ENCODE measurements around the gene MOB3A. TPM values are rescaled to one million over a fixed set of nuclear protein-coding genes. Genes with fewer than 3 reads are reported as not detected.
"Not testable (repeated sequence)": the region's sequence is repeated elsewhere in the genome, so short reads cannot be mapped to it uniquely, and the experiment has no call there.

The MOB3A gene
- total RNA-seq, 2 experiments from 2014 or later = 117 to 122 TPM

DNA sequence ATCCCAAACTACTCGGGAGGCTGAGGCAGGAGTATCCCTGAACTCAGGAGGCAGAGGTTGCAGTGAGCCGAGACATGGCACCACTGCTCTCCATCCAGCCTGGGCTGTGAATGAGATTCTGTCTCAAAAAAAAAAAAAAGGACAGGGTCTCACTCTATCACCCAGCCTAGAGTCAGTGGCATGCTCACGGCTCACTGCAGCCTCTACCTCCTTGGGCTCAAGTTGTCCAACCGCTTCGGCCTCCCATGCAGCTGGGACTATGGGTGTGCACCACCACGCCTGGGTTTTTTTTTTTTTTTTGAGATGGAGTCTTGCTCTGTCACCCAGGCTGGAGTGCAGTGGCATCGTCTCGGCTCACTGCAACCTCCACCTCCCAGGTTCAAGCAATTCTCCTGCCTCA lies 59.7 kb downstream of the MOB3A start:
- Mint-ChIP-seq H3K9me3 (peaks cover 3% of the 10 kb centered on the region), H3K4me1 (ENCODE audit: low read depth) (peaks cover 30% of the 10 kb centered on the region), H3K27ac (no peak overlapping the region), H3K36me3 (peaks cover 15% of the 10 kb centered on the region), H3K4me3 (no peak overlapping the region), H3K27me3 (no peaks in the 10 kb centered on the region)
- ChIA-PET CTCF (no interaction called here), POLR2A (no interaction called here)
- DNase-seq = no peak
- intact Hi-C loops (cut with micrococcal nuclease) = loop anchor here (10.0 kb wide), 1 partner anchor 238 kb away; no protein-coding TSS in a partner anchor

DNA sequence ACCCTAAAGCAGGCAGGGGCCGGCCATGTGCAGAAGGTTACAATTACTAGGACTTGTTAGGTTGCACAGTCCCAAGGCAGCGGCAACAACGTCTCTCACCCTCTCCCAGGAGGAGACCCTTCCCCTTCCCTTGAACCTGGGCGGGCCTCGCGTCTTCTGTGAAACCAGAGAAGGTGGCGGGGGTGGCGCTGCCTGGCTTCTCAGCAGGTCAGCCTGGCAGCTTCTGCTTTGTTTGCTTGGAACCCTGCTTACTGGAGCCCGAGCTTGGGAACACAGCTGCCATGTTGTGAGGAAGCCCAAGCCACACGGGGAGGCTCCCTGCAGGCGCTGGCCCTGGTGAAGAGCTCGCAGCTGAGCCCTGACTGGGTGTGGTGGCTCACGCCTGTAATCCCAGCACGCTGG lies 60.5 kb downstream of the MOB3A start:
- POLR2A ChIA-PET = no interaction called here

DNA sequence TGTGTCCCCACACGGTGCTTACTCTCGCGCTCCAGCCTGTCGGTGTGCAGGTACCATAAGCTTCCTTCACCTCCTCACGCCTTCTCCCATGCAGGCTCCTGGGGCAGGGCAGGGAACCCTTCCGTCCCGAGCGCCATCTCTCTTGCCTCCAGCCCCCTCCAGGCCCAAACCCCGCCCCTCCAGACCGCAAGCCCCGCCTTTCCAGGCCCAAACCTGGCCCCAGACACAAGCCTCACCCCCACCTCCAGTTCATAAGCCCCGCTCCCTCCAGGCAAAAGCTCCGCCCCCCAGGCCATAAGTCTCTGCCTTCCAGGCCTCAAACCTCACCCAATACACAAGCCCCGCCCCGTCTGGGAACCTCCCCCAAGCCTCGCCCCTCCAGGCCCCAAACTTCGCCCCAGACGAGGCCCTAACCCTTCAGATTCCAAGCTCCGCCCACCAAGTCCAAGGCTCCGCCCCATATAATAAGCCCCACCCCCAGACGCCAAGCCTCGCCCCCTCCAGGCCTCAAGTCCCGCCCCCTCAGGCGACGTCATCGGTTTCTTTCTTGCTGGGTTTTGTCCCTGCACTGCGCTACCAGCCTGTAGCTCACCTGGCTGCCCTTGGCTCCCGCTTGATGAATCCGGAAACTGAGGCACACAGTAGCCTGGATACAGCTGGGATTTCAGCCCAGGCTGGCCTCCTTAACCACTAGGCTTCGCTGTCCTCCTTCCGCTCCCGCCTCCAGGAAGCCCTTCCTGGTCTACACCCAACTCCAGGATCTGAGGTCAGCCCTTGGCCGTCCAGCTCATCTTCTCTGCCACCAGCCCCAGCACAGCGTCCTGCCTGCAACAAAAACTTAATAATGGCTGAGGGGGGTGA lies 61.2 kb downstream of the MOB3A start:
- DNase-seq = peak; percentile 77
- intact Hi-C loops (cut with micrococcal nuclease) = loop anchor here (10.0 kb wide), 1 partner anchor 240 kb away; no protein-coding TSS in a partner anchor
- H3K4me1 Mint-ChIP-seq (ENCODE audit: low read depth) = peaks cover 24% of the 10 kb centered on the region
- H3K9me3 Mint-ChIP-seq = peaks cover 3% of the 10 kb centered on the region
- ChIA-PET POLR2A (no interaction called here), CTCF (interaction anchor here (1.6 kb wide), 1 partner anchor 15 kb away, joined by 6 read pairs; no protein-coding TSS in a partner anchor)
- peak overlapping the region; percentile 4 for H3K4me3 Mint-ChIP-seq
- H3K36me3 Mint-ChIP-seq = peaks cover 10% of the 10 kb centered on the region
- H3K27ac Mint-ChIP-seq = no peak overlapping the region
- H3K27me3 Mint-ChIP-seq = no peaks in the 10 kb centered on the region

More for the DNA sequence above, 60.5 kb downstream of the MOB3A start:
- no peaks in the 10 kb centered on the region for H3K27me3 Mint-ChIP-seq
- H3K4me1 Mint-ChIP-seq (ENCODE audit: low read depth) = peaks cover 24% of the 10 kb centered on the region
- H3K9me3 Mint-ChIP-seq = peaks cover 3% of the 10 kb centered on the region
- H3K36me3 Mint-ChIP-seq = peaks cover 10% of the 10 kb centered on the region
- no peak overlapping the region for H3K4me3 Mint-ChIP-seq
- intact Hi-C loops (cut with micrococcal nuclease) = loop anchor here (10.0 kb wide), 1 partner anchor 239 kb away; no protein-coding TSS in a partner anchor
- CTCF ChIA-PET = interaction anchor here (1.6 kb wide), 1 partner anchor 16 kb away, joined by 6 read pairs; no protein-coding TSS in a partner anchor
- DNase-seq = peak; percentile 11
- H3K27ac Mint-ChIP-seq = no peak overlapping the region

DNA sequence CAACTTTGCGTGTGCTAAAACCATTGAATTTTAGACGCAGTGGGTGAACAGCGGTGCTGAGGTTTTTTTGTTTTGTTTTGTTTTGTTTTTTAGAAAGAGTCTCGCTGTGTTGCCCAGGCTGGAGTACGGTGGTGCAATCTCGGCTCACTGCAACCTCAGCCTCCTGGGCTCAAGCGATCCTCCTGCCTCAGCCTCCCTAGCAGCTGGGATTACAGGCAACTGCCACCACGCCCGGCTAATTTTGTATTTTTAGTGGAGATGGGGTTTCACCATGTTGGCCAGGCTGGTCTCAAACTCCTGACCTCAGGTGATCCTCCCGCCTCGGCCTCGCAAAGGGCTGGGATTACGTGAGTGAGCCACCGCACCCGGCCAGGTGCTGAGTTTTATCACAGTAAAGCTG lies 61.9 kb downstream of the MOB3A start:
- H3K4me3 Mint-ChIP-seq, H3K9me3 Mint-ChIP-seq, CTCF ChIA-PET, POLR2A ChIA-PET, H3K27ac Mint-ChIP-seq, H3K36me3 Mint-ChIP-seq, DNase-seq, H3K27me3 Mint-ChIP-seq: not testable (repeated sequence)
- intact Hi-C loops (cut with micrococcal nuclease) = loop anchor here (10.0 kb wide), 1 partner anchor 241 kb away; no protein-coding TSS in a partner anchor
- H3K4me1 Mint-ChIP-seq (ENCODE audit: low read depth) = peaks cover 24% of the 10 kb centered on the region

DNA sequence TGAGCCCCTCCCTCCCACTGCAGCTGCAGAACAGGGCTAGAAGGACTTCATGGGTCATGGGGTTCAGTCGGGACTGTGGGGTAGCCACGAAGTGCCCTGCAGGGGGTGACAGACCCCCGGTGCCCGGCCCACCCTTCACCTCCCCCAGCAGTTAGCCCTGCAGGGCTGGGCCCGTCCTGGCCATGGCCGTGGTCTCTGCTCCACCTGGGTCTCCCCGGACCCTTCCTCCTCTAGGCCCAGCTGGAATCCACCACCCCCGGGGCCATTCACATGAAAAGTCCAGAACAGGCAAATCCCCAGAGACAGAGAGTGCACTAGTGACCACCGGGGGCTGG lies 62.3 kb downstream of the MOB3A start:
- H3K9me3 Mint-ChIP-seq = peaks cover 3% of the 10 kb centered on the region
- H3K4me3 Mint-ChIP-seq = no peak overlapping the region
- no peak for DNase-seq
- ChIA-PET POLR2A (no interaction called here), CTCF (no interaction called here)
- H3K27ac Mint-ChIP-seq = no peak overlapping the region
- H3K4me1 Mint-ChIP-seq (ENCODE audit: low read depth) = peaks cover 24% of the 10 kb centered on the region
- intact Hi-C loops (cut with micrococcal nuclease) = loop anchor here (10.0 kb wide), 1 partner anchor 241 kb away; no protein-coding TSS in a partner anchor
- no peaks in the 10 kb centered on the region for H3K27me3 Mint-ChIP-seq
- peaks cover 3% of the 10 kb centered on the region for H3K36me3 Mint-ChIP-seq

DNA sequence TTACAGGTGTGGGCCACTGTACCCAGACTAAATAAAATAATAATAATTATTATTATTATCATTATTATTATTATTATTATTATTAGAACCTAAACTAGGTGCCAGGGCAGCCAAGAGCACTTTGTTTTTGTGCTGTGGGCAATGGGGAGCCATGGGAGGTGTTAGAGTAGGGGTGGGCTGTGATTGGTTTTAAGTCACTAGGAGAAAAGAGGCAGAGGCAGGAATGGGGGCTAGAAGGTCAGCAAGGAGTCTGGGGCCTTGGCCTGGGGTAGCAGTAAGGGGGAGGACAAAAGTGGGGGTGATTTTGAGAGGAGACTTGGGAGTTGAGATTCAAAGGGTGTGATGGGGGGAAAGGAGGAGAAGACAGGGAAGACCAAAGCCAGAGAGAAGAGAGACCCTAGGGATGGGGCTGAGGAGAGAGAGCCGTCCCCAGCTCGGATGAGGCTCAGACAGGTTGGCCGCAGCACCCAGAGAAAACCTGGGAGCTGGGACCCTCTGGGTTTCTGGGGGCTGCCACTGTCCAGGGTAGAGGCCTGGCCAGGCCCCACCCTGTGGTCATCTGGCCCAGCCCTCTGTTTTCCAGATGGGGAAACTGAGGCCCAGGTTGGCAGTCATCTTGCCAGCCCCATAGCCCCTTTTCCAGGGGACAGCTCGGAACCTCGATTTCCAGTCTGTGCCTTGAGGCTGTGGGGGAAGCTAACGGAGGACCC lies 62.9 kb downstream of the MOB3A start:
- Mint-ChIP-seq H3K27me3 (no peaks in the 10 kb centered on the region), H3K4me3 (peak overlapping the region; percentile 29), H3K9me3 (peaks cover 3% of the 10 kb centered on the region), H3K27ac (peak overlapping the region; percentile 28), H3K36me3 (peaks cover 3% of the 10 kb centered on the region), H3K4me1 (ENCODE audit: low read depth) (peaks cover 24% of the 10 kb centered on the region)
- DNase-seq = no peak
- ChIA-PET POLR2A (interaction anchor here (0.6 to 2.2 kb wide), 3 partner anchors 9 to 24 kb away, joined by 3 to 16 read pairs (median 10); no protein-coding TSS in a partner anchor), CTCF (interaction anchor here (1.5 to 2.0 kb wide), 3 partner anchors 9 to 16 kb away, joined by 6 to 7 read pairs (median 7); no protein-coding TSS in a partner anchor)
- intact Hi-C loops (cut with micrococcal nuclease) = loop anchor here (10.0 kb wide), 1 partner anchor 242 kb away; no protein-coding TSS in a partner anchor

DNA sequence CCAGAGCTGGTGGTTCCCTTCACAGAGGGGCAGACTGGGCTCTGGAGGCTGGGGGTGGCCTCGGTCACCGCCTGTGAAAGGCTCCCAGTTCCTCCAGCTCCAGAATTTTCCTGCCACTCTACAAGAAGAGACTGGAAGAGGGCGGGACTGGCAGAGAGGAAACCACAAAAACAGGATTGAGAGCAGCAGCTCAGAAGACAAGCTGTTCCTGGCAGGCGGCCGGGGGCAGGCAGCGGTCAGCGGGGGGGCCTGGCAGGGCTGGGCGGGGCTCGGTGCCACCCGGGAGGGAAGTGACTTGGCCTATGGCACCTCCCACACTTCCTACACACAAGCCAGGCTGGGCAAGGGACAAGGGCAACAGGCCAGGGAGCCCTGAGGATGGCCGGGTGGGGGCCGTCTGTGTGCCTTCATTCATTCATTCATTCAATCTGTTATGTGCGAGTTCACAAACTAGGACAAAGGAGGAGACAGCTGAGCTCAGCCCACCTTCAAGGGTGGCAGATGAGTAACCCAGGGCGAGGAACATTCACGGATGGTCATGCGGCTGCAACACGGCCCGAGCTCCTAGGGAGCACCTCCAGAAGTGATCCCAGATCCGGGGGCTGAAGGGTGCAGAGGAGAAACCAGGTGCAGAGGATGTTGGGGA lies 63.7 kb downstream of the MOB3A start:
- Mint-ChIP-seq H3K4me1 (ENCODE audit: low read depth) (peaks cover 24% of the 10 kb centered on the region), H3K27me3 (no peaks in the 10 kb centered on the region), H3K4me3 (peak overlapping the region; percentile 67), H3K27ac (peak overlapping the region; percentile 61), H3K36me3 (no peaks in the 10 kb centered on the region), H3K9me3 (peaks cover 3% of the 10 kb centered on the region)
- peak; percentile 78 for DNase-seq
- ChIA-PET CTCF (interaction anchor here (0.7 to 2.0 kb wide), 5 partner anchors 10 to 102 kb away, joined by 3 to 7 read pairs (median 6); no protein-coding TSS in a partner anchor), POLR2A (interaction anchor here (0.6 to 2.2 kb wide), 4 partner anchors 10 to 30 kb away, joined by 3 to 16 read pairs (median 6); no protein-coding TSS in a partner anchor)
- intact Hi-C loops (cut with micrococcal nuclease) = loop anchor here (10.0 kb wide), 1 partner anchor 242 kb away; no protein-coding TSS in a partner anchor

DNA sequence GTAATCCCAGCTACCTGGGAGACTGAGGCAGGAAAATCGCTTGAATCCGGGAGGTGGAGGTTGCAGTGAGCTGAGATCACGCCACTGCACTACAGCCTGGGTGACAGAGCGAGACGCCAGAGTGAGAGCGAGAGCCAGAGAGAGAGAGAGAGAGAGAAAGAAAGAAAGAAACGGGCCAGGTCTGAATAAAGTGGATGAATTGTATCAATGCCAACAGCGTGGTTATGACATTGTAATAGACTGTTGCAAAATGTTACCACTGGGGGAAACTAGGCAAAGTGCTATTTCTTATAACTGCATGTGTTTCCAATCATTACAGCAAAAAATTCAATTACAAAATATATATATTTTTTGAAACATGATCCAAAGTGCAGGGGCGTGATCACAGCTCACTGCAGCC lies 68.8 kb downstream of the MOB3A start:
- Mint-ChIP-seq H3K4me1 (ENCODE audit: low read depth) (peaks cover 7% of the 10 kb centered on the region), H3K27me3 (no peaks in the 10 kb centered on the region), H3K27ac (no peak overlapping the region), H3K36me3 (no peaks in the 10 kb centered on the region), H3K9me3 (peaks cover 7% of the 10 kb centered on the region), H3K4me3 (no peak overlapping the region)
- ChIA-PET CTCF (interaction anchor here (1.4 kb wide), 1 partner anchor 8 kb away, joined by 5 read pairs; no protein-coding TSS in a partner anchor), POLR2A (interaction anchor here (1.0 kb wide), 1 partner anchor 33 kb away, joined by 3 read pairs; no protein-coding TSS in a partner anchor)
- no peak for DNase-seq
- intact Hi-C loops (cut with micrococcal nuclease) = no loop called here

DNA sequence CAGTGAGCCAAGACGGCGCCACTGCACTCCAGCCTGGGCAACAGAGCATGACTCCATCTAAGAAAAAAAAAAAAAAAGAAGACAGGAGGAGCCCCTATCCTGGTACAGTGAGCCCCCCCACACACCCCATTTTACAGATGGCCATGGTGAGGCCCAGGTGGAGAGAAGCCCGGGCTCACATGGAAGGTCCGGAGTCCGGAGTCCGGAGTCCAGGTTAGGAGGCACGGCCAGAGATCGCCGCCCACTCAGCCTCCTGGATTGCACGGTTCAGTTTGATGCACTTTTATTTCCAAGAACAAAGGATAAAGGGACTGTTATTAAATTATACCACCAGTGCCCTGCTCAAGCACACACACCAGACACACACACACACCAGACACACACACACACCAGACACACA lies 69.4 kb downstream of the MOB3A start:
- CTCF ChIA-PET = no interaction called here
- no peaks in the 10 kb centered on the region for H3K27me3 Mint-ChIP-seq
- DNase-seq = no peak
- H3K36me3 Mint-ChIP-seq = no peaks in the 10 kb centered on the region
- intact Hi-C loops (cut with micrococcal nuclease) = no loop called here
- no peak overlapping the region for H3K27ac Mint-ChIP-seq
- POLR2A ChIA-PET = interaction anchor here (1.4 kb wide), 1 partner anchor 43 kb away, joined by 3 read pairs; no protein-coding TSS in a partner anchor
- H3K9me3 Mint-ChIP-seq = peaks cover 7% of the 10 kb centered on the region
- H3K4me1 Mint-ChIP-seq (ENCODE audit: low read depth) = peaks cover 1% of the 10 kb centered on the region
- no peak overlapping the region for H3K4me3 Mint-ChIP-seq

DNA sequence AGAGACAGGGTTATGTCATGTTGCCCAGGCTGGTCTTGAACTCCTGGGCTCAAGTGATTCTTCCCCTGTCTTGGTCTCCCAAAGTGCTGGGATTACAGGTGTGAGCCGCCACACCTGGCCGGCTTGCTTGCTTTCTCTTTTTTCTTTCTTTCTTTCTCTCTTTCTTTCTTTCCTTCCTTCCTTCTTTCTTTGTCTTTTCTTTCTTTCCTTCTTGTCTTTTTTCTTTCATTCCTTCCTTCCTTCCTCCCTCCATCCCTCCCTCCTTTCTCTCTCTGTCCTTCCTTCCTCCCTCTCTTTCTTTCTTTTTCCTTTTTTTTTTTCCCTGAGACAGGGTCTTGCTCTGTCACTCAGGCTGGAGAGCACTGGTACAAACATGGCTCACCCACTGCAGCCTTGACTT lies 73.8 kb downstream of the MOB3A start:
- Mint-ChIP-seq H3K36me3 (no peaks in the 10 kb centered on the region), H3K4me1 (ENCODE audit: low read depth) (peaks cover 6% of the 10 kb centered on the region), H3K9me3 (peaks cover 7% of the 10 kb centered on the region), H3K27ac (no peak overlapping the region), H3K27me3 (no peaks in the 10 kb centered on the region), H3K4me3 (no peak overlapping the region)
- CTCF ChIA-PET = no interaction called here
- POLR2A ChIA-PET = no interaction called here
- intact Hi-C loops (cut with micrococcal nuclease) = no loop called here
- DNase-seq = no peak

DNA sequence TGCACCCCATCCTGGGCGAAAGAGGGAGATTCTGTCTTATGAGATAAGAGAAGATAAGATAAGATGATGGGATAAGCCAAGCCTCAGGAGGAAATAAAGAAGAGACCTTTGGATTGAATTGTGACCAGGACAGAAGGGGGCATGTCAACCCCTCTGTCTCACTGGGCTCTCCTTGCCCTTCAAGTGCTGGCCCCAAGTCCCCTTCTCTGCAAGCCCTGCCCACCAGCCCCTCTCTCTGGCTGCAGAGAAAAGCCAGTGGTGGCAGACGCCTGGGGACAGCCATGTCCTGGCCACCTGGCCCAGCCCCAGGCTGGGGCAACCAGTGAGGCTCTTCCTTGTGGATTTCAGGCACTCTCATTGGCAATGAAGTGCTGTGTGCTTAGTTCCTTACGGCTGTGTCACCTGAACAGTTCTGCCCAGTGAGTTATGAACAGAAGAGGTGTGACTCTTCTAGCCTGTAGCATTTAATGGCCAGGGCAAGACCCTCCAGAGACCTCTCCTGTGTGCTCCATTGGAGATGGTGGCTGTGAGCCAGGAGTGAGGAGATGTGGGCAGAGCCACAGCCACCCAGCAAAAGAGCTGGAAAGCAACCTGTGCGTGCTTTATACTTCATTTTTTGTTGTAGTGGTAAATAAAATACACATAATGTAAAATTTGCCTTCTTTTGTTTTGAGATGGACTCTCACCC lies 74.5 kb downstream of the MOB3A start:
- Mint-ChIP-seq H3K36me3 (no peaks in the 10 kb centered on the region), H3K27ac (no peak overlapping the region), H3K27me3 (no peaks in the 10 kb centered on the region), H3K4me3 (no peak overlapping the region), H3K9me3 (peaks cover 7% of the 10 kb centered on the region), H3K4me1 (ENCODE audit: low read depth) (peaks cover 6% of the 10 kb centered on the region)
- DNase-seq = no peak
- intact Hi-C loops (cut with micrococcal nuclease) = no loop called here
- CTCF ChIA-PET = no interaction called here
- POLR2A ChIA-PET = no interaction called here
